Lower lobe of right lung (tissue), 2 donors: ENCODE data around the gene MYBPC3. TPM values are rescaled to one million over a fixed set of nuclear protein-coding genes. Genes with fewer than 3 reads are reported as not detected.

Experiments used
- ATAC-seq, 2 donors: fragments of 200-7000 bp; cut with Tn5 transposase; one replicate each; pipeline ENCODE4 v1.9.1; 2020 to 2022; ENCODE audit warnings: mild to moderate bottlenecking in 2 of 2, moderate library complexity in 2 of 2
- DNase-seq: peaks from one replicate; pipeline ENCODE4 v3.0.0-alpha.2; 2020
- H3K27ac ChIP-seq: fragments of 200-600 bp; one replicate; pipeline ENCODE4 v1.8.0; 2022
- H3K27me3 ChIP-seq: fragments of 200-600 bp; one replicate; pipeline ENCODE4 v1.8.0; 2022; ENCODE audit warnings: low read depth
- H3K36me3 ChIP-seq: fragments of 200-600 bp; one replicate; pipeline ENCODE4 v1.8.0; 2022; ENCODE audit warnings: mild to moderate bottlenecking
- H3K4me1 ChIP-seq: fragments of 200-600 bp; one replicate; pipeline ENCODE4 v1.8.0; 2022
- H3K4me3 ChIP-seq: fragments of 200-600 bp; one replicate; pipeline ENCODE4 v1.8.0; 2022; ENCODE audit warnings: mild to moderate bottlenecking
- H3K9me3 ChIP-seq: fragments of 200-600 bp; one replicate; pipeline ENCODE4 v1.8.0; 2022
- CTCF ChIP-seq: fragments of 200-600 bp; IDR thresholded peaks from one replicate; pipeline ENCODE4 v1.8.0; 2022; ENCODE audit warnings: antibody characterized with exemption, mild to moderate bottlenecking
- intact Hi-C: fragments of 100-400 bp; cut with DNase I; formaldehyde crosslinking; loops from one replicate; pipeline ENCODE4 v1.11.0; 2022
- total RNA-seq: library from RNA; stranded (reverse); fragmentation: NEBNext Ultra II Directional; extraction: Animal tissue kit (Norgen Biotek cat#: 25700); gene quantifications from one replicate; pipeline ENCODE4 v1.2.1, GENCODE V29; 2021
- donor health status: DM: no; HTN: yes; CAD: no; lungs with severe emphysema.

MYBPC3 gene
- total RNA-seq, 1 donor from 2014 or later = 0.86 TPM

- Histone ChIP-seq H3K9me3 (no peaks in the 10 kb centered on the region), H3K27ac (no peak overlapping the region), H3K36me3 (peaks cover 13% of the 10 kb centered on the region), H3K27me3 (no peaks in the 10 kb centered on the region), H3K4me3 (no peak overlapping the region), H3K4me1 (peaks cover 14% of the 10 kb centered on the region)
- no peak for DNase-seq
- no peak for TF ChIP-seq CTCF
- no peak for ATAC-seq
- intact Hi-C loops = no loop called here
Observed at GRCh38 chr11:47372422-47372821, 19.9 kb upstream of the MYBPC3 start.

GRCh38 chr11:47369676-47370075, 17.2 kb upstream of the MYBPC3 start:
- DNase-seq (no peak), ATAC-seq (no peak)
- peaks cover 16% of the 10 kb centered on the region for H3K36me3 ChIP-seq
- H3K4me1 ChIP-seq = peaks cover 14% of the 10 kb centered on the region
- intact Hi-C loops = no loop called here
- no peaks in the 10 kb centered on the region for H3K27me3 ChIP-seq
- no peak overlapping the region for H3K27ac ChIP-seq
- no peak for TF ChIP-seq CTCF
- H3K4me3 ChIP-seq = no peak overlapping the region
- H3K9me3 ChIP-seq = no peaks in the 10 kb centered on the region

GRCh38 chr11:47366020-47366490, 13.6 kb upstream of the MYBPC3 start:
- Histone ChIP-seq H3K9me3 (no peaks in the 10 kb centered on the region), H3K27ac (no peak overlapping the region), H3K27me3 (no peaks in the 10 kb centered on the region), H3K4me3 (no peak overlapping the region), H3K4me1 (no peaks in the 10 kb centered on the region), H3K36me3 (peaks cover 6% of the 10 kb centered on the region)
- DNase-seq = no peak
- intact Hi-C loops = no loop called here
- ATAC-seq = no peak
- TF ChIP-seq CTCF = no peak

- no peak for ATAC-seq
Observed at GRCh38 chr11:47361419-47361818, 8.9 kb upstream of the MYBPC3 start.

GRCh38 chr11:47360341-47360740, 7.8 kb upstream of the MYBPC3 start:
- DNase-seq = no peak

More at GRCh38 chr11:47361419-47361818, 8.9 kb upstream of the MYBPC3 start:
- intact Hi-C loops = no loop called here
- no peak for TF ChIP-seq CTCF
- Histone ChIP-seq H3K4me1 (peaks cover 7% of the 10 kb centered on the region), H3K36me3 (no peaks in the 10 kb centered on the region), H3K4me3 (no peak overlapping the region), H3K9me3 (no peaks in the 10 kb centered on the region), H3K27ac (no peak overlapping the region), H3K27me3 (no peaks in the 10 kb centered on the region)
- DNase-seq = no peak

More at GRCh38 chr11:47360341-47360740, 7.8 kb upstream of the MYBPC3 start:
- Histone ChIP-seq H3K9me3 (no peaks in the 10 kb centered on the region), H3K27ac (no peak overlapping the region), H3K36me3 (no peaks in the 10 kb centered on the region), H3K4me3 (no peak overlapping the region), H3K4me1 (peaks cover 7% of the 10 kb centered on the region), H3K27me3 (no peaks in the 10 kb centered on the region)
- intact Hi-C loops = no loop called here
- TF ChIP-seq CTCF = no peak
- ATAC-seq = no peak
